NOMO-1 treated with DMSO at 0.1 percent for 48 hours (cell line): ENCODE results near the gene ANAPC2.
"Not testable (repeated sequence)": the region's sequence is repeated elsewhere in the genome, so short reads cannot be mapped to it uniquely, and the experiment has no call there.

Experiments
- DNase-seq: peaks from one replicate; lab custom pipeline; 2025; ENCODE audit not compliant: unreplicated experiment; lab: John Stamatoyannopoulos, UW

The ANAPC2 gene

GRCh38 chr9:137148242-137148641, 40.1 kb downstream of the ANAPC2 start:
- no peak for DNase-seq

- DNase-seq: no peak
Observed at GRCh38 chr9:137147793-137148160, 40.6 kb downstream of the ANAPC2 start.

GRCh38 chr9:137147091-137147792, 41.1 kb downstream of the ANAPC2 start:
- no peak for DNase-seq

- no peak for DNase-seq
Observed at GRCh38 chr9:137146527-137146918, 41.8 kb downstream of the ANAPC2 start.

GRCh38 chr9:137145731-137146526, 42.4 kb downstream of the ANAPC2 start:
- DNase-seq: no peak

- no peak for DNase-seq
Observed at GRCh38 chr9:137143459-137143858, 44.9 kb downstream of the ANAPC2 start.

- no peak for DNase-seq
Observed at GRCh38 chr9:137141976-137142936, 46.1 kb downstream of the ANAPC2 start.

- no peak for DNase-seq
Observed at GRCh38 chr9:137141050-137141810, 47.1 kb downstream of the ANAPC2 start.

GRCh38 chr9:137140151-137141012, 48.0 kb downstream of the ANAPC2 start:
- no peak for DNase-seq

- DNase-seq: no peak
Observed at GRCh38 chr9:137139468-137140150, 48.8 kb downstream of the ANAPC2 start.

GRCh38 chr9:137138722-137139467, 49.5 kb downstream of the ANAPC2 start, which contains the start of gene GRIN1:
TSS of gene GRIN1 (plus strand) at chr9:137139154. CDS start at chr9:137139487, 333 bp downstream.
- DNase-seq: no peak

GRCh38 chr9:137138058-137138721, 50.2 kb downstream of the ANAPC2 start:
- no peak for DNase-seq

GRCh38 chr9:137136881-137137607, 51.3 kb downstream of the ANAPC2 start:
- no peak for DNase-seq

GRCh38 chr9:137136261-137136880, 52.0 kb downstream of the ANAPC2 start:
- no peak for DNase-seq

- DNase-seq: not testable (repeated sequence)
Observed at GRCh38 chr9:137135154-137135553, 53.2 kb downstream of the ANAPC2 start.

- DNase-seq: no peak
Observed at GRCh38 chr9:137134191-137134590, 54.2 kb downstream of the ANAPC2 start.
